Lung (tissue), 12 donors: ENCODE measurements around the gene MPP2. TPM values are rescaled to one million over a fixed set of nuclear protein-coding genes. Genes with fewer than 3 reads are reported as not detected.
A peak's percentile ranks its signal among the peaks of the same experiment; 100 is the strongest.

Experiments
- ATAC-seq: fragments of 200-7000 bp; cut with Tn5 transposase; one replicate; pipeline ENCODE4 v1.9.1; 2020; ENCODE audit warnings: moderate number of reproducible peaks; ENCODE audit not compliant: insufficient read depth, low FRiP score
- DNase-seq, 3 donors: peaks; one replicate each; pipeline ENCODE4 v3.0.0-alpha.2; 2013 to 2017
- H3K27ac ChIP-seq, 2 donors: one replicate each; pipeline ENCODE4 v1.5.1; 2013; ENCODE audit warnings: mild to moderate bottlenecking in 2 of 2, moderate library complexity in 2 of 2, control low read depth in 1 of 2, inconsistent platforms in 1 of 2, low read depth in 1 of 2, low read length in 1 of 2
- H3K27me3 ChIP-seq, 3 donors: one replicate each; pipeline ENCODE4 v1.5.1; 2013; ENCODE audit warnings: low read length in 2 of 3; ENCODE audit not compliant: control insufficient read depth in 3 of 3, insufficient read depth in 3 of 3
- H3K36me3 ChIP-seq, 4 donors: one replicate each; pipeline ENCODE4 v1.5.1; 2013; ENCODE audit warnings: low read length in 4 of 4, mild to moderate bottlenecking in 1 of 4, moderate library complexity in 1 of 4; ENCODE audit not compliant: control insufficient read depth in 4 of 4, insufficient read depth in 4 of 4
- H3K4me1 ChIP-seq, 5 donors: one replicate each; pipeline ENCODE4 v1.5.1; 2013; ENCODE audit warnings: low read length in 5 of 5, mild to moderate bottlenecking in 2 of 5, moderate library complexity in 1 of 5; ENCODE audit not compliant: control insufficient read depth in 5 of 5, insufficient read depth in 5 of 5
- H3K4me3 ChIP-seq: one replicate; pipeline ENCODE4 v1.5.1; 2013; ENCODE audit warnings: mild to moderate bottlenecking, control low read depth, moderate library complexity
- H3K9ac ChIP-seq, 2 donors: one replicate each; pipeline ENCODE4 v1.5.1; 2013; ENCODE audit warnings: low read length in 2 of 2, control low read depth in 1 of 2; ENCODE audit not compliant: insufficient read depth in 1 of 2
- H3K9me3 ChIP-seq, 4 donors: one replicate each; pipeline ENCODE4 v1.5.1; 2013; ENCODE audit warnings: low read length in 3 of 4, mild to moderate bottlenecking in 1 of 4, moderate library complexity in 1 of 4; ENCODE audit not compliant: control insufficient read depth in 4 of 4, insufficient read depth in 3 of 4
- CTCF ChIP-seq: IDR thresholded peaks from 2 replicates; pipeline ENCODE4 v1.5.1; 2012; ENCODE audit warnings: mild to moderate bottlenecking; ENCODE audit errors: control extremely low read depth, extremely low read depth
- WGBS, 2 donors: extraction: QIAGEN DNeasy Blood & Tissue Kit; methylation state at CpG; one replicate each; pipeline ENCODE4 v1.1.7; 2013; 5-methylcytosine and 5-hydroxymethylcytosine counted together
- polyA plus RNA-seq, 2 donors: library from polyadenylated mRNA; stranded (reverse); fragments of 200-250 nt; gene quantifications; one replicate each; pipeline ENCODE4 v1.2.1, GENCODE V29; 2013
- total RNA-seq, 2 donors: library from RNA; depleted of rRNA in 1 of 2; stranded (reverse); fragments of >200 nt in 1 of 2; gene quantifications; one replicate each; pipeline ENCODE4 v1.2.1, GENCODE V29; 2014 to 2021
- donor health status: control.
- donor health status: control.
- donor health status: Bipolar disorder and iron deficiency.
- donor health status: healthy.
- donor health status: DM: yes; HTN: yes; CAD: no.

MPP2 gene
- total and polyA plus RNA-seq, 4 donors: 0.24 to 1.3 (median 0.69) TPM

DNA sequence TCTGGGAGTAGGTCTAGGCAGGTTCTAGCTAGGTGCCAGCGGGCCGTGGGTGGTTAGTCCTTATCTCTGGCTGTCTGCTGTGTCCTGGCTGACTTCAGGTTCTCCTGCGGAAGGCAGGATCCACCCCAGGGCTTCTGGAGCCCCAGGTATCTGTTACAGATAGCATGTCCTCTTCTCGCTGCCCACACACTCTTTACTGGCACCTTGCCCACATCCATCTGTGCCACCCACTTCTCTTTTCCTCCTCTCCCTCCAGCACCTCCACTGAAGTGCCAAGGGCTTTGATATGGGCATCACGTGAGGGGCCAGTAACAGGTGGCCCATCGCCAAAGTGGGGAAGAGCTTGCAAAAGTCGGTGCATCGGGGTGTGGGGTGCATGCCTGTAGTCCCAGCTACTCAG is 4.6 kb upstream of the MPP2 start:
- DNase-seq (no peak), ATAC-seq (no peak)
- H3K9ac ChIP-seq: no peak overlapping the region
- peaks cover 0 to 15% (median 6%) of the 10 kb centered on the region in 5 donors for H3K4me1 ChIP-seq
- no peak overlapping the region for H3K4me3 ChIP-seq
- WGBS, 2 donors: 57 to 68% methylated on average over 8 of the region's 8 CpGs
- TF ChIP-seq CTCF: no peak
- H3K27ac ChIP-seq: no peak overlapping the region
- H3K27me3 ChIP-seq: peaks cover 0 to 17% (median 8%) of the 10 kb centered on the region in 3 donors
- no peaks in the 10 kb centered on the region for H3K36me3 ChIP-seq
- H3K9me3 ChIP-seq: no peaks in the 10 kb centered on the region

- no peak for DNase-seq
- Histone ChIP-seq H3K9ac (no peak overlapping the region), H3K27ac (no peak overlapping the region), H3K36me3 (no peaks in the 10 kb centered on the region), H3K4me1 (peaks cover 0 to 27% (median 16%) of the 10 kb centered on the region in 5 donors), H3K27me3 (peaks cover 0 to 17% (median 15%) of the 10 kb centered on the region in 3 donors), H3K9me3 (no peaks in the 10 kb centered on the region), H3K4me3 (no peak overlapping the region)
- 65 to 74% methylated on average over 7 of the region's 7 CpGs for WGBS, 2 donors
- TF ChIP-seq CTCF: no peak
- no peak for ATAC-seq
Observed at GRCh38 chr17:43909537-43910231, 2.3 kb upstream of the MPP2 start.

DNA sequence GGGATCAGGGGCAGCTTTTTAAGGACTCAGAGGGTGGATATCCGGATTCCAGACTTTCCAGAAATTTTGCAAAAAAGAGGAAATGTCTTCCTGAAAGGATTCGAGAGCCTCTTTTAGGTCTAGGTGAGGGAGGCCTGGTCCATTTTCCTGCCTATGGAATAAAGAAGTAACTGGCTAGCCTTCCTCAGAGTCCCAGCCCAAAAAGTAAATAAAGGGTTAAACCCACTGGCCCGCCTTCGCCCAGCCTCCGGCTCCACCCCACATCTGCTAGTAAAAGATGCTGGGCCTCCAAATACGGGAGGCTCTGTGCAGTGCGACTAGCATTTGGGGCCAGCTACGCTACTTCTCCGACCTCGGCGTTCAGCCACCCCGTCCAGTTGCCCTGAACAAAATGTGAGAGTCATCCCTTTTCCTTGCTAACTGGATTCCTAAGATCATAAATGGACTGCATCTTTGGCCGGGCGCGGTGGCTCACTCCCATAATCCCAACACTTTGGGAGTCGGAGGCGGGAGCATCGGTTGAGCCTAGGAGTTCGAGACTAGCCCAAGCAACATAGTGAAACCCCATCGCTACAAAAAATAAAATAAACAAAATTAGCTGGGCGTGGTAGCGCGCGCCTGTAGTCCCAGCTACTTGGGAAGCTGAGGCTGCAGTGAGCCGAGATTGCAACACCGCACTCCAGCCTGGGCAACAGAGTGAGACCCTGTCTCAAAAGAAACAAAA is 824 bp upstream of the MPP2 start:
- Histone ChIP-seq H3K9ac (no peak overlapping the region), H3K9me3 (no peaks in the 10 kb centered on the region), H3K4me1 (peaks cover 0 to 27% (median 16%) of the 10 kb centered on the region in 5 donors), H3K27ac (peak overlapping the region in 1 of 2 donors; percentile 55), H3K4me3 (no peak overlapping the region), H3K27me3 (peaks cover 0 to 17% (median 10%) of the 10 kb centered on the region in 3 donors), H3K36me3 (no peaks in the 10 kb centered on the region)
- WGBS, 2 donors: 23 to 27% methylated on average over 26 of the region's 26 CpGs
- ATAC-seq (peak; percentile 28), DNase-seq (peak; percentile 78 to 86 (median 85))
- no peak for TF ChIP-seq CTCF
